ENCODE data around the gene ACBD3. TPM values are rescaled to one million over a fixed set of nuclear protein-coding genes. Genes with fewer than 3 reads are reported as not detected.

The ACBD3 gene
- 10 to 100 TPM; 28.7 to 29.7 TPM for total RNA-seq
- polyA plus RNA-seq = 10 to 100 TPM; 10.1 to 22.8 TPM

GRCh38 chr1:226186124-226187018 is at the start of gene ACBD3:
Gene ACBD3, minus strand, starts transcription at chr1:226186741. Its CDS starts 66 bp downstream, at chr1:226186675.
- H3K9me3 ChIP-seq (ENCODE audit: control insufficient read depth in 1 of 2, low read length in 2 of 2) = no peaks in the 10 kb centered on the region
- Mint-ChIP-seq H3K9me3 (no peaks in the 10 kb centered on the region), H3K36me3 (peaks cover 11 to 23% of the 10 kb centered on the region in 2 donors), H3K27me3 (no peaks in the 10 kb centered on the region), H3K27ac (peak within 1 kb of the TSS; percentile 90 to 97 (median 95)), H3K4me3 (peak within 1 kb of the TSS; percentile 92 to 98 (median 95)), H3K4me1 (peaks cover 23 to 40% (median 31%) of the 10 kb centered on the region in 4 donors)
- H3K36me3 ChIP-seq (ENCODE audit: insufficient read depth, low read length) = no peaks in the 10 kb centered on the region
- intact Hi-C loops (cut with micrococcal nuclease) = loop anchor here (2.0 to 5.0 kb wide), 4 partner anchors 121 to 720 kb away; partner anchors contain the start of genes LIN9, PARP1 and SDE2
- ChIA-PET POLR2A (ENCODE audit: partially characterized antibody) (interaction anchor here (0.8 to 1.1 kb wide), 5 partner anchors 74 to 186 kb away, joined by 3 to 4 read pairs (median 4); partner anchors contain the start of gene H3-3A), CTCF (ENCODE audit: partially characterized antibody) (interaction anchor here (0.7 to 6.5 kb wide), 5 partner anchors 10 to 61 kb away, joined by 3 to 48 read pairs (median 5); no protein-coding TSS in a partner anchor)
- peak within 1 kb of the TSS; percentile 98 to 99 for H3K4me3 ChIP-seq (ENCODE audit: low read length in 2 of 2)
- H3K4me1 ChIP-seq (ENCODE audit: insufficient read depth, low read length) = peaks cover 43% of the 10 kb centered on the region
- H3K27me3 ChIP-seq (ENCODE audit: insufficient read depth, low read length) = no peaks in the 10 kb centered on the region
- H3K27ac ChIP-seq (ENCODE audit: low read depth, low read length) = peak within 1 kb of the TSS; percentile 70
- peak; percentile 82 to 91 (median 84) for DNase-seq

GRCh38 chr1:226233806-226234205 is 47.3 kb upstream of the ACBD3 start:
- H3K4me3 ChIP-seq (ENCODE audit: low read length in 2 of 2) = no peak overlapping the region
- ChIA-PET POLR2A (ENCODE audit: partially characterized antibody) (no interaction called here), CTCF (ENCODE audit: partially characterized antibody) (no interaction called here)
- H3K27ac Mint-ChIP-seq = peak overlapping the region in 1 of 7 donors; percentile 62
- H3K9me3 ChIP-seq (ENCODE audit: control insufficient read depth in 1 of 2, low read length in 2 of 2) = no peaks in the 10 kb centered on the region
- H3K4me1 Mint-ChIP-seq = no peaks in the 10 kb centered on the region
- H3K27me3 Mint-ChIP-seq = no peaks in the 10 kb centered on the region
- no peak overlapping the region for H3K27ac ChIP-seq (ENCODE audit: low read depth, low read length)
- peaks cover 4% of the 10 kb centered on the region for H3K36me3 ChIP-seq (ENCODE audit: insufficient read depth, low read length)
- intact Hi-C loops (cut with micrococcal nuclease) = no loop called here
- peaks cover 16 to 20% of the 10 kb centered on the region in 2 donors for H3K36me3 Mint-ChIP-seq
- H3K9me3 Mint-ChIP-seq = no peaks in the 10 kb centered on the region
- DNase-seq = no peak
- H3K4me1 ChIP-seq (ENCODE audit: insufficient read depth, low read length) = no peaks in the 10 kb centered on the region
- H3K27me3 ChIP-seq (ENCODE audit: insufficient read depth, low read length) = no peaks in the 10 kb centered on the region
- no peak overlapping the region for H3K4me3 Mint-ChIP-seq

- ChIA-PET POLR2A (ENCODE audit: partially characterized antibody) (no interaction called here), CTCF (ENCODE audit: partially characterized antibody) (no interaction called here)
- no peaks in the 10 kb centered on the region for H3K4me1 Mint-ChIP-seq
These were observed 46.8 kb upstream of the ACBD3 start for GRCh38 chr1:226233293-226233692.

GRCh38 chr1:226226601-226227000 is 40.1 kb upstream of the ACBD3 start:
- Mint-ChIP-seq H3K9me3 (no peaks in the 10 kb centered on the region), H3K36me3 (peaks cover 0 to 7% of the 10 kb centered on the region in 2 donors), H3K27ac (no peak overlapping the region), H3K4me3 (no peak overlapping the region), H3K4me1 (peaks cover 0 to 2% (median under 1%) of the 10 kb centered on the region in 4 donors), H3K27me3 (peaks cover 13 to 14% of the 10 kb centered on the region in 2 donors)
- Histone ChIP-seq H3K27ac (ENCODE audit: low read depth, low read length) (no peak overlapping the region), H3K4me3 (ENCODE audit: low read length in 2 of 2) (no peak overlapping the region), H3K27me3 (ENCODE audit: insufficient read depth, low read length) (peaks cover 13% of the 10 kb centered on the region), H3K4me1 (ENCODE audit: insufficient read depth, low read length) (peaks cover 5% of the 10 kb centered on the region), H3K9me3 (ENCODE audit: control insufficient read depth in 1 of 2, low read length in 2 of 2) (no peaks in the 10 kb centered on the region), H3K36me3 (ENCODE audit: insufficient read depth, low read length) (no peaks in the 10 kb centered on the region)
- DNase-seq = no peak
- CTCF ChIA-PET (ENCODE audit: partially characterized antibody) = interaction anchor here (0.7 to 1.1 kb wide), 2 partner anchors 16 to 809 kb away, joined by 3 read pairs; no protein-coding TSS in a partner anchor
- POLR2A ChIA-PET (ENCODE audit: partially characterized antibody) = no interaction called here
- intact Hi-C loops (cut with micrococcal nuclease) = no loop called here

More at GRCh38 chr1:226233293-226233692, 46.8 kb upstream of the ACBD3 start:
- Histone ChIP-seq H3K27ac (ENCODE audit: low read depth, low read length) (no peak overlapping the region), H3K27me3 (ENCODE audit: insufficient read depth, low read length) (no peaks in the 10 kb centered on the region), H3K9me3 (ENCODE audit: control insufficient read depth in 1 of 2, low read length in 2 of 2) (no peaks in the 10 kb centered on the region), H3K36me3 (ENCODE audit: insufficient read depth, low read length) (peaks cover 4% of the 10 kb centered on the region), H3K4me3 (ENCODE audit: low read length in 2 of 2) (no peak overlapping the region), H3K4me1 (ENCODE audit: insufficient read depth, low read length) (no peaks in the 10 kb centered on the region)
- Mint-ChIP-seq H3K36me3 (peaks cover 13 to 17% of the 10 kb centered on the region in 2 donors), H3K9me3 (no peaks in the 10 kb centered on the region), H3K27ac (no peak overlapping the region), H3K27me3 (no peaks in the 10 kb centered on the region), H3K4me3 (no peak overlapping the region)
- DNase-seq = no peak
- intact Hi-C loops (cut with micrococcal nuclease) = no loop called here

GRCh38 chr1:226223786-226224244 is 37.3 kb upstream of the ACBD3 start:
- Histone ChIP-seq H3K4me3 (ENCODE audit: low read length in 2 of 2) (peak overlapping the region in 1 of 2 donors; percentile 29), H3K4me1 (ENCODE audit: insufficient read depth, low read length) (peaks cover 5% of the 10 kb centered on the region), H3K27me3 (ENCODE audit: insufficient read depth, low read length) (peaks cover 13% of the 10 kb centered on the region), H3K36me3 (ENCODE audit: insufficient read depth, low read length) (no peaks in the 10 kb centered on the region), H3K9me3 (ENCODE audit: control insufficient read depth in 1 of 2, low read length in 2 of 2) (no peaks in the 10 kb centered on the region), H3K27ac (ENCODE audit: low read depth, low read length) (no peak overlapping the region)
- H3K4me3 Mint-ChIP-seq = peak overlapping the region; percentile 48 to 79 (median 69)
- POLR2A ChIA-PET (ENCODE audit: partially characterized antibody) = no interaction called here
- no peaks in the 10 kb centered on the region for H3K9me3 Mint-ChIP-seq
- intact Hi-C loops (cut with micrococcal nuclease) = no loop called here
- CTCF ChIA-PET (ENCODE audit: partially characterized antibody) = no interaction called here
- peaks cover 0 to 2% (median under 1%) of the 10 kb centered on the region in 4 donors for H3K4me1 Mint-ChIP-seq
- no peak overlapping the region for H3K27ac Mint-ChIP-seq
- DNase-seq = peak in 4 of 5 donors; percentile 4 to 16 (median 13)
- peaks cover 13 to 26% of the 10 kb centered on the region in 2 donors for H3K27me3 Mint-ChIP-seq
- H3K36me3 Mint-ChIP-seq = peaks cover 0 to 7% of the 10 kb centered on the region in 2 donors

- peaks cover 0 to 2% (median under 1%) of the 10 kb centered on the region in 4 donors for H3K4me1 Mint-ChIP-seq
- peaks cover 5% of the 10 kb centered on the region for H3K4me1 ChIP-seq (ENCODE audit: insufficient read depth, low read length)
- peaks cover 13 to 26% of the 10 kb centered on the region in 2 donors for H3K27me3 Mint-ChIP-seq
- H3K9me3 ChIP-seq (ENCODE audit: control insufficient read depth in 1 of 2, low read length in 2 of 2) = no peaks in the 10 kb centered on the region
- ChIA-PET CTCF (ENCODE audit: partially characterized antibody) (no interaction called here), POLR2A (ENCODE audit: partially characterized antibody) (no interaction called here)
- peaks cover 0 to 7% of the 10 kb centered on the region in 2 donors for H3K36me3 Mint-ChIP-seq
- H3K27ac Mint-ChIP-seq = peak within 1 kb of the TSS in 1 of 7 donors; percentile 73
- H3K27ac ChIP-seq (ENCODE audit: low read depth, low read length) = no peak within 1 kb of the TSS
- peak within 1 kb of the TSS in 1 of 2 donors; percentile 29 for H3K4me3 ChIP-seq (ENCODE audit: low read length in 2 of 2)
- H3K36me3 ChIP-seq (ENCODE audit: insufficient read depth, low read length) = no peaks in the 10 kb centered on the region
- no peaks in the 10 kb centered on the region for H3K9me3 Mint-ChIP-seq
- DNase-seq = no peak
- peaks cover 13% of the 10 kb centered on the region for H3K27me3 ChIP-seq (ENCODE audit: insufficient read depth, low read length)
- H3K4me3 Mint-ChIP-seq = peak within 1 kb of the TSS; percentile 48 to 79 (median 69)
- intact Hi-C loops (cut with micrococcal nuclease) = no loop called here
These were observed 36.7 kb upstream of the ACBD3 start, which contains the start of gene MIXL1 for GRCh38 chr1:226223157-226223785. Gene MIXL1, plus strand, starts transcription at chr1:226223664. Its CDS starts 18 bp downstream, at chr1:226223682.
